ENCODE measurements around the gene RAMP3. TPM values are rescaled to one million over a fixed set of nuclear protein-coding genes. Genes with fewer than 3 reads are reported as not detected.

The RAMP3 gene
- total RNA-seq = not detected in 2 replicates

GRCh38 chr7:45157653-45158401 is at the start of gene RAMP3:
RAMP3 (plus strand) TSS chr7:45157791; CDS start chr7:45157829, 38 bp downstream.

GRCh38 chr7:45111298-45112223 is 46.0 kb upstream of the RAMP3 start, which contains the start of gene TBRG4:
TBRG4 (minus strand) TSS chr7:45111697; CDS start chr7:45109237, 2,460 bp downstream.

Other genes starting within 250 kb of the RAMP3 start
- gene MYO1G, start 178.8 kb upstream of the RAMP3 start, total RNA-seq = under 0.01 and 0.05 TPM in 2 replicates
- 43.9 and 62.5 TPM in 2 replicates for gene CCM2, start 157.6 kb upstream of the RAMP3 start, total RNA-seq
- 1.2 and 7.4 TPM in 2 replicates for gene NACAD, start 68.8 kb upstream of the RAMP3 start, total RNA-seq
- gene TBRG4, start 46.1 kb upstream of the RAMP3 start, total RNA-seq = 52.9 and 54.1 TPM in 2 replicates